ENCODE data around the gene TAX1BP1. TPM values are rescaled to one million over a fixed set of nuclear protein-coding genes. Genes with fewer than 3 reads are reported as not detected.

The TAX1BP1 gene
- total and polyA plus RNA-seq, 2 of the 13 experiments (the other 11 are each of a cell fraction or from before 2014, with no cell fraction given), result 95.2 to 98.9 TPM

DNA sequence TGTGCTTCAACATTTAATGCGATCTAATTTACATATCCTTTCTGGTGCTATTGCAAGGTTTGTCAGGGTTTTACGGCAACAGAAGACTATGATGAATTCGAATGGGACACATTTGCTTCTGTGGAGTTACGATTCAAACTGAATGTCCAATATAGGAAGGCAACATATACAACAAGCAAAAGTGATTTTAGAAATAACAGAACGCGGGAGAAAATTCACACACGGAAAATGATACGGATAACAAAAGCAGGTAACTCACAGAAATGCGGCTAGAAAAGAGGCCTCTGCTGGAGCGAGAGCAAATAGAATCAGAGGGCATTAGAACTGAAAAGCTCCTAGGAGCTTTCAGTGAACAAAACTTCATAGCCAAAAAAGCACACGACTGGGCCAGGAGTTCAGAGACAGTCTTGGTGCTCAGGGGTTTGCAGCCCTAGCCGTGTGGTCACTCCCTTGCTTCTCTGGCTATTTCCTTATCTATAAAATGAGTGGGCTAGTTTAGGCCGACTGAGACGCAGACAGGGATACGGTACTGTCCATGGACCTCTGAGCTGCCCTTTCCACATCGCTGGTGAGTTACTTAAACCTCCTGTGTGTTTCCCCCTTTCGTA lies 557 bp upstream of the TAX1BP1 start (continued):
- TF ChIP-seq EEA1 (CRISPR knock-in tag; IDR thresholded peaks at IDR 0.05; ENCODE audit: borderline replicate concordance) (no peak), PHF21A (CRISPR knock-in tag; IDR thresholded peaks at IDR 0.05) (peak; percentile 45; the same call in 1 of the 2 replicates), KDM1A (CRISPR knock-in tag; IDR thresholded peaks at IDR 0.05) (peak; percentile 20; the same call in 1 of the 2 replicates), SNAI1 (CRISPR knock-in tag; IDR thresholded peaks at IDR 0.05; ENCODE audit: borderline replicate concordance) (no peak), NR1H2 (CRISPR knock-in tag; IDR thresholded peaks at IDR 0.05; ENCODE audit: borderline replicate concordance, low read depth) (no peak), ZNF777 (CRISPR knock-in tag; IDR thresholded peaks at IDR 0.05) (peak; percentile 55; the same call in 1 of the 2 replicates)

DNA sequence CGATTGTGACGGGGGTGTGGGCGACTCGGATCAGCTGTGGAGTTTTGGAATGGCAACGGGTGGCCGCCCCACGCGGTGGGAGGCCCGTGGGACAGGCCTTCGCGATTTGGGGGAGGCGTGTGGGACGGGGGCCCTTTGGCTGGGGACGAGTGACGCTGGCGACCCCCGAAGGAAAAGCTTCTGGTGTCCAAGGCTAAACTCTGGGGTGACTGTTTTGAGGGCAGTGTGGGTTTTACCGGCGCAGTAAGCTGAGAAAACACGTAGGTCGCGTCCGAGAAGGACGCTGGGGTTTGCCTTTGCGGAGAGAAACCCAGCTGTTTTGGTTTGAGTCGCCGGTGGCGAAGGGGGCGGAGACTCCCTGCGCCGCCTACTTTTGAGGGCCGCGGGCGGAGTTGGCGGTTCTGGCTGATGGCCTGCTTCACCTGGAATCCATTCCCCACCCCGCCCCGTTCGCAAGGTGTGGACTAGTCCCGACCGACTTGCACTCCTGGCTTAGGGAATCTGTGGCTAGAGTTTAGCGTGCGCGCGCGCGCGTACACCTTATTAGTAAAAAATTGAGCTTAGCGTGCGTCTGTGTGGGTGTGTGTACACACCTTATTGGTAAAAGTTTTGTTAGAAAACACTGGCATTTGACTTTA lies 606 bp downstream of the TAX1BP1 start:
- H2AFZ ChIP-seq (ENCODE audit: low read length), result no peak overlapping the region
- TSS peak; percentile 63 for BruUV-seq (replicated peaks)
- H3K9ac ChIP-seq (ENCODE audit: insufficient read depth, low read depth, low read length), result peak overlapping the region; percentile 96
- H3K79me2 ChIP-seq (ENCODE audit: insufficient read depth, low read length), result peaks cover 38% of the 10 kb centered on the region
- intact Hi-C loops (cut with micrococcal nuclease; ENCODE audit: unreplicated experiment), result loop anchor here (1.0 kb wide), 2 partner anchors 51 to 77 kb away; no protein-coding TSS in a partner anchor
- peak overlapping the region; percentile 97 for H3K27ac ChIP-seq (ENCODE audit: extremely low read length, insufficient read depth, low read length)
- peak overlapping the region; percentile 81 for H3K4me2 ChIP-seq (ENCODE audit: low read depth, low read length)
- DNase-seq (ENCODE audit: low spot score) (peak; percentile 89), ATAC-seq (peak; percentile 90), FAIRE-seq (no peak)
- ChIA-PET CTCF (ENCODE audit: low intra/inter-chr PET ratio, low total read pairs) (no interaction called here), POLR2A (interaction anchor here (1.0 to 3.9 kb wide), 7 partner anchors 23 to 79 kb away, joined by 3 to 58 read pairs (median 9); partner anchors contain the start of gene HIBADH)
- in situ Hi-C loops (cut with HindIII; ENCODE audit: extremely low pct_ligation_motif_present, low pct_unique_long_range_greater_than_20kb), result no loop called here
- no peaks in the 10 kb centered on the region; a peak in 1 of 5 replicates for H3K27me3 ChIP-seq (ENCODE audit: control insufficient read depth in 1 of 2, insufficient read depth in 2 of 2, low read length in 2 of 2)
- H4K20me1 ChIP-seq (ENCODE audit: insufficient read depth, low read length), result peaks cover 5% of the 10 kb centered on the region
- H3K9me3 ChIP-seq (ENCODE audit: low read length), result no peaks in the 10 kb centered on the region
- peak overlapping the region; percentile 97 to 98 (median 98) for H3K4me3 ChIP-seq (replicated peaks in 1 of 3; ENCODE audit: insufficient read depth in 1 of 3, low read depth in 2 of 3, low read length in 3 of 3)
- peaks cover 55% of the 10 kb centered on the region for H3K4me1 ChIP-seq (ENCODE audit: insufficient read depth, low read length)
- no peaks in the 10 kb centered on the region for H3K36me3 ChIP-seq (replicated peaks in 1 of 2; ENCODE audit: control insufficient read depth in 1 of 2, insufficient read depth in 2 of 2, low read length in 2 of 2)
- WGBS (ENCODE audit: low lambda C conversion rate), result 1% methylated on average over 16 of the region's 49 CpGs
- TF ChIP-seq SALL1 (CRISPR knock-in tag; IDR thresholded peaks at IDR 0.05), result peak; percentile 73
- no peak for TF ChIP-seq NFIC (IDR thresholded peaks at IDR 0.05; ENCODE audit: low read length)
- TF ChIP-seq ZNF788 (CRISPR knock-in tag; IDR thresholded peaks at IDR 0.05; ENCODE audit: borderline replicate concordance), result peak; percentile 62; the same call in 1 of the 2 replicates
- TF ChIP-seq PCBP1 (IDR thresholded peaks at IDR 0.05; ENCODE audit: borderline replicate concordance, low read depth, low read length), result peak; percentile 57; the same call in 1 of the 2 replicates
- TF ChIP-seq NKX3-1 (CRISPR knock-in tag; IDR thresholded peaks at IDR 0.05), result 0 out of 2 replicates have a peak, but pooled peaks have one; percentile 37
- TF ChIP-seq, protein P1, sequence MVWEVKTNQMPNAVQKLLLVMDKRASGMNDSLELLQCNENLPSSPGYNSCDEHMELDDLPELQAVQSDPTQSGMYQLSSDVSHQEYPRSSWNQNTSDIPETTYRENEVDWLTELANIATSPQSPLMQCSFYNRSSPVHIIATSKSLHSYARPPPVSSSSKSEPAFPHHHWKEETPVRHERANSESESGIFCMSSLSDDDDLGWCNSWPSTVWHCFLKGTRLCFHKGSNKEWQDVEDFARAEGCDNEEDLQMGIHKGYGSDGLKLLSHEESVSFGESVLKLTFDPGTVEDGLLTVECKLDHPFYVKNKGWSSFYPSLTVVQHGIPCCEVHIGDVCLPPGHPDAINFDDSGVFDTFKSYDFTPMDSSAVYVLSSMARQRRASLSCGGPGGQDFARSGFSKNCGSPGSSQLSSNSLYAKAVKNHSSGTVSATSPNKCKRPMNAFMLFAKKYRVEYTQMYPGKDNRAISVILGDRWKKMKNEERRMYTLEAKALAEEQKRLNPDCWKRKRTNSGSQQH (CRISPR knock-in tag; IDR thresholded peaks at IDR 0.05; ENCODE audit: low read depth), result no peak; the same call in 1 of the 2 replicates
- TF ChIP-seq PAWR (CRISPR knock-in tag; IDR thresholded peaks at IDR 0.05; ENCODE audit: borderline replicate concordance), result no peak
- TF ChIP-seq RELA (CRISPR knock-in tag; IDR thresholded peaks at IDR 0.05), result no peak
- peak; percentile 56; the same call in 1 of the 2 replicates for TF ChIP-seq NCOA1 (CRISPR knock-in tag; IDR thresholded peaks at IDR 0.05)
- no peak for TF ChIP-seq EZH2 (conservative IDR thresholded peaks at IDR 0.05; ENCODE audit: low read depth, low read length)
- 0 out of 2 replicates have a peak, but pooled peaks have one; percentile 59 for TF ChIP-seq ZNF225 (CRISPR knock-in tag; IDR thresholded peaks at IDR 0.05)
- TF ChIP-seq, protein P2, sequence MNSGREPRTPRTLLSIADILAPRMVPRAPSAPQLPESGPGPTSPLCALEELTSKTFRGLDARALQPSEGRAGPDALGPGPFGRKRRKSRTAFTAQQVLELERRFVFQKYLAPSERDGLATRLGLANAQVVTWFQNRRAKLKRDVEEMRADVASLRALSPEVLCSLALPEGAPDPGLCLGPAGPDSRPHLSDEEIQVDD (CRISPR knock-in tag; IDR thresholded peaks at IDR 0.05; ENCODE audit: borderline replicate concordance), result 0 out of 2 replicates have a peak, but pooled peaks have one; percentile 4
- TF ChIP-seq REPIN1 (CRISPR knock-in tag; IDR thresholded peaks at IDR 0.05; ENCODE audit: borderline replicate concordance, low read depth), result peak; percentile 21; the same call in 1 of the 2 replicates
- TF ChIP-seq, protein P3, sequence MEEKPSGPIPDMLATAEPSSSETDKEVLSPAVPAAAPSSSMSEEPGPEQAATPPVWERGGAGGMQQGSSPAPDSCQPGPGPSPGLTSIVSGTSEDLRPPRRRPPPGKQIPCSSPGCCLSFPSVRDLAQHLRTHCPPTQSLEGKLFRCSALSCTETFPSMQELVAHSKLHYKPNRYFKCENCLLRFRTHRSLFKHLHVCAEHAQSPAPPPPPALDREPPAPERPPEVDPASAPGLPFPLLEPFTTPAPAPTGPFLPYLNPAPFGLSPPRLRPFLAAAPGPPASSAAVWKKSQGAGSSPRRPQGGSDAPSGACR (CRISPR knock-in tag; IDR thresholded peaks at IDR 0.05), result peak; percentile 53; the same call in 1 of the 2 replicates
- 0 out of 2 replicates have a peak, but pooled peaks have one; percentile 22 for TF ChIP-seq TARDBP (CRISPR knock-in tag; IDR thresholded peaks at IDR 0.05)
